Fibroblast of skin of left biceps (primary cell): ENCODE measurements around the gene MICAL2.
A peak's percentile ranks its signal among the peaks of the same experiment; 100 is the strongest.

Experiments used
- DNase-seq, 2 experiments: peaks; one replicate each; pipeline ENCODE4 v3.0.0-alpha.2; 2013; ENCODE audit warnings: low read depth in 2 of 2

The MICAL2 gene

GRCh38 chr11:12207384-12208150 is 97.2 kb downstream of the MICAL2 start:
- peak; percentile 75 to 76 for DNase-seq

- no peak for DNase-seq
Measured at GRCh38 chr11:12209096-12209495, 98.7 kb downstream of the MICAL2 start.

- DNase-seq, result no peak
Measured at GRCh38 chr11:12210200-12210599, 99.8 kb downstream of the MICAL2 start.

- no peak for DNase-seq
Measured at GRCh38 chr11:12211331-12212065, 101.1 kb downstream of the MICAL2 start.

- no peak for DNase-seq
Measured at GRCh38 chr11:12212174-12212820, 101.9 kb downstream of the MICAL2 start.

- no peak for DNase-seq
Measured at GRCh38 chr11:12212821-12213185, 102.4 kb downstream of the MICAL2 start.

- DNase-seq, result no peak
Measured at GRCh38 chr11:12213883-12214282, 103.5 kb downstream of the MICAL2 start.

GRCh38 chr11:12214751-12215150 is 104.4 kb downstream of the MICAL2 start:
- no peak for DNase-seq

- DNase-seq, result no peak
Measured at GRCh38 chr11:12215181-12215593, 104.8 kb downstream of the MICAL2 start.

- no peak for DNase-seq
Measured at GRCh38 chr11:12216041-12216451, 105.7 kb downstream of the MICAL2 start.

- no peak for DNase-seq
Measured at GRCh38 chr11:12216671-12217374, 106.4 kb downstream of the MICAL2 start.

- DNase-seq, result no peak
Measured at GRCh38 chr11:12217879-12218278, 107.5 kb downstream of the MICAL2 start.

GRCh38 chr11:12218909-12219308 is 108.5 kb downstream of the MICAL2 start:
- DNase-seq, result no peak

GRCh38 chr11:12219757-12220156 is 109.4 kb downstream of the MICAL2 start:
- DNase-seq, result no peak

- no peak for DNase-seq
Measured at GRCh38 chr11:12220305-12220704, 109.9 kb downstream of the MICAL2 start.

- DNase-seq, result no peak
Measured at GRCh38 chr11:12221051-12221535, 110.7 kb downstream of the MICAL2 start.

GRCh38 chr11:12222055-12222792 is 111.8 kb downstream of the MICAL2 start:
- DNase-seq, result no peak

- DNase-seq, result no peak
Measured at GRCh38 chr11:12223771-12224536, 113.6 kb downstream of the MICAL2 start.

- no peak for DNase-seq
Measured at GRCh38 chr11:12224537-12224893, 114.1 kb downstream of the MICAL2 start.

- DNase-seq, result no peak
Measured at GRCh38 chr11:12225046-12225739, 114.8 kb downstream of the MICAL2 start.
